GM21717 (cell line): Measurements from ENCODE around the gene ETNPPL.

Experiments used
- ATAC-seq: cut with Tn5 transposase; IDR thresholded peaks from one replicate; pipeline ENCODE4 v1.9.1; 2021; ENCODE audit warnings: mild to moderate bottlenecking, moderate library complexity; ENCODE audit not compliant: unreplicated experiment

Gene ETNPPL

DNA sequence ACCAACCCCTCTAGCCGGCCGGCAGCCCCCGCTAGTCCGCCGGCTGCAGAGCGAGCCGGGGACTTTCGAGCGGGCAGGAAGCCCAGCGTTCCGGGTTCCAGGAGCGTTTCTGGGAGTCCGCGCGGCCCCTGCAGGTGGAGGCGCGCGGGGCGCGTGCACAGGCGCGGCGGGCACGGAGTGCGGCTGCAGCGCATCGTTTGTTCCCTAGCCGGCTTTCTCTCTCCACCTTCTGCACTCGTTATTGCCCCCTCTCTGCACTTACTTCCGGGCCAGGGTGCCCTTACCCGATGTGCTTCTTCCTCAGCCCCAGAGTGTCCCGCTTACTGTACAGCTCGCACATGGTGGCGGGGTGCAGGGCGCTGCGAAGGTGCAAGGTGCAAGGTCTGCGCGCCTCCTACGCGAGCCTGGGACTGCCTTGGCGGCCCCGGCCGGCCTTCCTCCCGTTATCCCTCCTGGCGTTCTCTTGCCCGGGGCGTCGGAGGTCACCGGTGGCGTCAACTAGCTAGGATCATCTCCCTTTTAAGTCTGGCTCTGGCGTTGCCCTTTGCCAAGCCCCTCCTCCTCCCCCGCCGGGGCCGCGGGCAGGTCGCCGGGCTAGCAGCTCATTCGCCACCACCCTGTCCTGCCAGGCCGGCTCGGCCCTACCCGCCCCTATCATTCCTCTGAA lies at the start of gene ETNPPL:
Gene ETNPPL (minus strand): TSS at position 495 of the 667 bp plus-strand sequence. CDS start 155 bp downstream, at position 340.
- no peak for ATAC-seq

DNA sequence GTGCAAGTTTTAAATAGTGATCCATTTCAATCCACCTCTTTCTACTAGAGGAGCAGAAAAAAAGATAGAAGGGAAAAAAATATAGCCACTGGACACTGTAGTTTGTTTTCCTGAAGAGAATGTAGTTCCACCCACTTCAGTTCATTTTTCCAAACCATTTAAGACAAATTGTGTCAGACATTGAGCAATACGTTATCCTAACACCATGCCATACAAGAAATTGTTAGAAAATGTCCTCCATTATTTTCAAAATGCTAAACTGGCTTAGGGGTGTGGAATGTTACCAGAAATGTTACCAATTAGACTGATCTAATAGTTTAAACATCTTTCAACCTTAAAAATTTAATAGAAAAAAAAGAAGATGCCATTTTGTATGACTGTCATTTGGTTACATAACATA lies 48.6 kb upstream of the ETNPPL start:
- ATAC-seq = no peak

DNA sequence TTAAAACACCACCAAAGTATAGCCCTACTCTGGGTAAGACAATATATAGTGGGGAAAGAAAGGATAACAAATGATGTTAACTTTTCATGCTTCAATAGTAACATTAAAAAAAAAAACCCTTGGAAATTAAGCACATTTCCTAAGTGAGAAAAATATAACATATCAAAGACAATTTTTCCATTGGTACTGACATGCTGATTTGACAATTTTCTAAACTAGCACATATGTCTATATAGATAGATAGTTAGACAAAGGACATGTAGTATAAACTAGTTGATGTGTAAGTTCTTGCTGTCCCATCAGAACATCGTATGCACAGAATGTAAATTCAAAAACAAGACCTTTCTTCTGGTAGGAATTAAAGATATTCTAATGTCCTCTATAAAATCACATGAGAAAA lies 47.2 kb upstream of the ETNPPL start:
- no peak for ATAC-seq

GRCh38 chr4:108804648-108805273 lies 41.9 kb upstream of the ETNPPL start:
- ATAC-seq = no peak

GRCh38 chr4:108799306-108799705 lies 36.5 kb upstream of the ETNPPL start:
- ATAC-seq = no peak

- ATAC-seq = no peak
Observed at GRCh38 chr4:108796173-108796572, 33.3 kb upstream of the ETNPPL start.

DNA sequence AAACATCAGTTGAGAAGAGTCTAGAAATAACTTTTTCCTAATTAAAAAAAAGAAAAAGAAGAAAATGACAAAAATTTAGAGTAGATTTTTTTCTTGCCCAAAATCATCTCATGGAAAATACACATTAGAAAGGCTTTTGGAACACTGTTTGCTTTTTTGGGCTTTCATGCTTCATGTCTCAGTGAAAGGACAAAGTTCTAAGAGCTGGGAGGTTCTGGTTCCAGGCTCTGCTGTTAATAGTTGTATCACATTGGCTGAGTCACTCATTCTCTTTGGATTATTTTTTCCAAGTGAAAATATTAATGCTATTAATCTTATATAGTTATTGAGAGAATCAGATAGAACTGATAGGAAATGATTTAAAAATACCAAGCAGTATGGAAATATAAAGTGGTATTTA lies 32.9 kb upstream of the ETNPPL start:
- ATAC-seq = no peak

- ATAC-seq = no peak
Observed at GRCh38 chr4:108794136-108794535, 31.3 kb upstream of the ETNPPL start.

- ATAC-seq = no peak
Observed at GRCh38 chr4:108793415-108793814, 30.6 kb upstream of the ETNPPL start.

DNA sequence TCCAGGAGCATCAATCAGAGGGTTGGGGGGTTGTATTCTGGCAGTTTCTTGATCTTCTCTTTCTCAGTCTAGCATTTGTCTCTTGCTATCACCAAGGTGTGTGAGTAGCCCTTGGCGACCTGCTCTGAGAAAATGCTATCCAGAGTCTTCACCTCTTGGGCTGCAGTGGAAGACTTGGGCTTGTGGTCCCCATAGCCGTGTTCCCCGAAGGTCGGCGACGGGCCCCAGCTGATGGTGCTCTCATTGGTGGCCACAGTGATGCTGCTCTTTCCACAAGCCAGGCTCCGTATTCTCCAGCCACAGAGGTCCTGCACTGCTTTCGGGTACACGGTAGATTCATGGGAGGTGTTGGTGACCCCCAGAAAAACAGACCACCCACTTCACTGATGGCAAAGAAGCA lies 25.9 kb upstream of the ETNPPL start:
- no peak for ATAC-seq

GRCh38 chr4:108787724-108788123 lies 24.9 kb upstream of the ETNPPL start:
- no peak for ATAC-seq

DNA sequence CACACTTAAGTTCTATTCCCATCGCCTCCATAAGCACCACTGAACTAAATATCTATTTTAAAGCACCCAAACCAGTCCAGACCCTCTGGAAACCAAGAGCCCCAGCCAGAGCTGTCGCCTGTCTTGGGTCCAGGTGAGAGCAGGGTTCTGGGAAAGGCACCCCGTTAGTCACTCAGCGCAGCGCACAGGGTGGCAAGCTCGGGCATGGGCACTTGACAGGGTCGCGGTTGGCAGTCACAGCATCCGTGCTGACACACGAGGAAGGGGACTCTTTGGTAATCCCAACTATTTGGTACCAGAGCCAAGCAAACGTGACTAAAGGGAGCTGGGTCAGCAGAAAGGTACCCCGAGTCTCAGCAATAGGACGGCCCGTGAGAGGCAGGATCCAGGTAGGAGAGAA lies 24.3 kb upstream of the ETNPPL start:
- ATAC-seq = no peak

- ATAC-seq = no peak
Observed at GRCh38 chr4:108786351-108786750, 23.5 kb upstream of the ETNPPL start.

- ATAC-seq = no peak
Observed at GRCh38 chr4:108783665-108784463, 21.0 kb upstream of the ETNPPL start.

GRCh38 chr4:108779958-108780357 lies 17.1 kb upstream of the ETNPPL start:
- ATAC-seq = no peak

DNA sequence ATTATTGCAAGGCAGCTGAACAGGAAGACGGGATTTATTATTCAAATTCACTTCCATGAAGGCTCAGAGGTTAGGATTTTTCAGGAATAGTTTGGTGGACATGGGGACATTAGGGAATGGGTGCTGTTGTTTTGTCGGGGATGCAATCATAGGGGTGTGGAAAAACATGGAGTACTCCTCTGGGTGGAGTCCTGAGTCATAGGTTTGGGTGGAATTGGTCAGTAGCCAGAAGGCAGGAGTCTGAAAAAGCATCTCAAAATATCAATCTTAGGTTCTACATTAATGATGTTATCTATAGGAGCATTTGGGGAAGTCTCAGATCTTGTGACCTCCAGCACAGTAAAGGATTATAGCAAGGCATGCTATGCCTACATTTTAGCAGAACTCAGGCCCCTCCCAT lies 14.5 kb upstream of the ETNPPL start:
- no peak for ATAC-seq

GRCh38 chr4:108775921-108776320 lies 13.1 kb upstream of the ETNPPL start:
- ATAC-seq = no peak

DNA sequence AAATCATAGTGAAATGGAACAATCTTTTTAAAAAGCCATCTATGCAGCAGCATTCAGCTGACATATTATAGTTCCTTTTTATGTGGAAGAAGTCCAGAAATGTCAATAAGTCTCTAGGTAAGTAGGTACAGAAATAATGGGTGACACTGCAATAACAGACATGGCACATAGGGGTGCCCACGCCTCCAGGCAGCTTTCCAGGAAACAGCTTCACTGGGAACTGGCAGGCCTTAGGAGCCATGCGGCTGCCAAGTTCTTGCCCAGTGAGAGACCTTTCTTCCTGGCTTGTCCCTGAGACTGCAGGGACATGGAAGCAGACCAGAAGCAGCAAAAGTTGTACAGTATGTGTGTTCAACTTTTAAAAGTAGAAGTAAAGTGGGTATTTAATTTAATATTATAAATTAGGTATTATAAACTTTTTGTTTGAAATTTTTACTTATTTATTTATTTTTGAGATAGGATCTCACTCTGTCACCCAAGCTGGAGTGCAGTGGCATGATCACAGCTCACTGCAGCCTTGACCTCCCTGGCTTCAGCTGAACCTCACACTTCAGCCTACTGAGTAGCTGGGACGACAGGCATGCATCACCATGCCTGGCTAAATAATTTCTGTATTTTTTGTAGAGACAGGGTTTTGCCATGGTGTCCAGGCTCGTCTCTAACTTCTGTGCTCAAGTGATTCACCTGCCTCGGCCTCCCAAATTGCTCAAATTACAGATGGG lies 12.1 kb upstream of the ETNPPL start:
- no peak for ATAC-seq

- ATAC-seq = no peak
Observed at GRCh38 chr4:108772402-108772801, 9.5 kb upstream of the ETNPPL start.

DNA sequence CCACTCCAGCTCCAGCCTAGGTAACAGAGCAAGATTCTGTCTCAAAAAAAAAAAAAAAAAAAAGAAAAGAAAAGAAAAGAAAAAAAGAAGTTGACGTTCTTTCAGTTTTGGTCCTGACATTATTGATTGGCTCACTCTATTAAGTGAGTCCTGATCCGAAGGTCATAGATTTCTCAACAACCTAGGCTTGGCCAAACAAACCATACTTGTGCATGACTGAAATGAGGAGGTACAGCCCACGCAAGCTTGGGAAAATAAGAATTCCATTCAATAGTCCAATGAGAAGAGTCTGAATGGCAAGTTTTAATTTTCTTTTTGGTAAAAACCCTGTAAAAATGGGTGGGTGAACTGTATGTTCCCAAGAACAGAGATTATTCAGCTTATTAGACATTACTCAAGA lies 3.2 kb upstream of the ETNPPL start:
- ATAC-seq = no peak

DNA sequence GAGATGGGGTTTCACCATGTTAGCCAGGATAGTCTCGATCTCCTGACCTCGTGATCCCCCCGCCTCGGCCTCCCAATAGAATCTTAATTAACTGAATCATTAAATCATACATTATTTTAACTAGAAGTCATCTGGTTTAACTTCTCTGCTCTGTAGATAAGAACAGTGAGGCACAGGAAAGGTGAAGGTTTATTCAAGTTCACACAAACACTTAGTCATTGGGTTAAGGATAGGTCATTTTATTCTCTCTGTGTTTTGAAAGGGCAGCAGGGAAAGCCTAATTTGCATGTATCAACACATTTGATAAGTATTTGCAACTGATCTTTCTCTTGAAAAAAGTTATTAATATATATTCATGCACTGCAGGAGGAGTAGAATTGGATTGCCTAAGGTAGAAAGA lies 1.1 kb upstream of the ETNPPL start:
- ATAC-seq = no peak
